Astrocyte (in vitro differentiated cells and primary cell): ENCODE results near the gene MUC5AC. TPM values are rescaled to one million over a fixed set of nuclear protein-coding genes. Genes with fewer than 3 reads are reported as not detected.

Experiments
- DNase-seq: peaks from one replicate; pipeline ENCODE4 v3.0.0-alpha.2; 2010; ENCODE audit warnings: low read depth
- FAIRE-seq: peaks from 2 replicates; lab custom pipeline; 2011; peaks lifted over from hg19 to GRCh38; lab: Jason Lieb, UNC
- H2AFZ ChIP-seq: 2 replicates; pipeline ENCODE4 v1.6.0; 2012; ENCODE audit warnings: low read depth, low read length, inconsistent platforms
- H3K27ac ChIP-seq: 2 replicates; pipeline ENCODE4 v1.5.1; 2011; ENCODE audit warnings: low read depth, low read length, inconsistent platforms
- H3K27me3 ChIP-seq: 2 replicates; pipeline ENCODE4 v1.6.0; 2011; ENCODE audit warnings: low read length, inconsistent platforms; ENCODE audit not compliant: insufficient read depth
- H3K36me3 ChIP-seq: 2 replicates; pipeline ENCODE4 v1.5.1; 2011; ENCODE audit warnings: low read length, inconsistent platforms; ENCODE audit not compliant: insufficient read depth
- H3K4me1 ChIP-seq: 2 replicates; pipeline ENCODE4 v1.5.1; 2011; ENCODE audit warnings: low read length, inconsistent platforms; ENCODE audit not compliant: insufficient read depth
- H3K4me2 ChIP-seq: 2 replicates; pipeline ENCODE4 v1.6.0; 2012; ENCODE audit warnings: low read length, inconsistent platforms
- H3K4me3 ChIP-seq: 2 replicates; pipeline ENCODE4 v1.5.1; 2011; ENCODE audit warnings: low read depth, mild to moderate bottlenecking, low read length, inconsistent platforms; ENCODE audit not compliant: insufficient read depth
- H3K79me2 ChIP-seq: 2 replicates; pipeline ENCODE4 v1.6.0; 2012; ENCODE audit warnings: mild to moderate bottlenecking, low read length, inconsistent platforms; ENCODE audit not compliant: insufficient read depth
- H3K9ac ChIP-seq: 2 replicates; pipeline ENCODE4 v1.6.0; 2012; ENCODE audit warnings: mild to moderate bottlenecking, low read length, inconsistent platforms
- H3K9me3 ChIP-seq: 2 replicates; pipeline ENCODE4 v1.5.1; 2012; ENCODE audit warnings: low read depth, mild to moderate bottlenecking, low read length, inconsistent platforms; ENCODE audit not compliant: insufficient read depth
- H4K20me1 ChIP-seq: 2 replicates; pipeline ENCODE4 v1.6.0; 2012; ENCODE audit warnings: low read length, inconsistent platforms; ENCODE audit not compliant: insufficient read depth
- H3K27ac Mint-ChIP-seq: one replicate; pipeline ENCODE4 v1.8.0; 2021; ENCODE audit warnings: mild to moderate bottlenecking, mixed read lengths; ENCODE audit not compliant: unreplicated experiment
- H3K27me3 Mint-ChIP-seq: one replicate; pipeline ENCODE4 v1.8.0; 2021; ENCODE audit warnings: low read depth, mixed read lengths; ENCODE audit not compliant: unreplicated experiment
- H3K36me3 Mint-ChIP-seq: one replicate; pipeline ENCODE4 v1.8.0; 2021; ENCODE audit warnings: low read depth, mixed read lengths; ENCODE audit not compliant: unreplicated experiment
- H3K4me1 Mint-ChIP-seq: one replicate; pipeline ENCODE4 v1.8.0; 2021; ENCODE audit warnings: low read depth, mixed read lengths; ENCODE audit not compliant: unreplicated experiment
- H3K4me3 Mint-ChIP-seq: one replicate; pipeline ENCODE4 v1.8.0; 2021; ENCODE audit warnings: mild to moderate bottlenecking, moderate library complexity, mixed read lengths; ENCODE audit not compliant: unreplicated experiment
- H3K9me3 Mint-ChIP-seq: one replicate; pipeline ENCODE4 v1.8.0; 2021; ENCODE audit warnings: mild to moderate bottlenecking, mixed read lengths; ENCODE audit not compliant: unreplicated experiment
- EZH2 ChIP-seq: IDR thresholded peaks from 2 replicates; pipeline ENCODE4 v1.6.1; 2012; ENCODE audit warnings: mild to moderate bottlenecking, low read length, inconsistent platforms; ENCODE audit not compliant: insufficient read depth
- total RNA-seq: library from RNA; stranded (reverse); gene quantifications from 2 replicates; pipeline ENCODE4 v1.2.1, GENCODE V29; 2021
- TF ChIP-seq, protein P1 (sequence below): IDR thresholded peaks from 2 replicates; pipeline ENCODE4 v1.5.1; 2011; ENCODE audit warnings: low read depth, mild to moderate bottlenecking, inconsistent platforms, low read length, moderate library complexity; ENCODE audit not compliant: insufficient read depth

The MUC5AC gene
- total RNA-seq, 1 donor from 2014 or later, result not detected

DNA sequence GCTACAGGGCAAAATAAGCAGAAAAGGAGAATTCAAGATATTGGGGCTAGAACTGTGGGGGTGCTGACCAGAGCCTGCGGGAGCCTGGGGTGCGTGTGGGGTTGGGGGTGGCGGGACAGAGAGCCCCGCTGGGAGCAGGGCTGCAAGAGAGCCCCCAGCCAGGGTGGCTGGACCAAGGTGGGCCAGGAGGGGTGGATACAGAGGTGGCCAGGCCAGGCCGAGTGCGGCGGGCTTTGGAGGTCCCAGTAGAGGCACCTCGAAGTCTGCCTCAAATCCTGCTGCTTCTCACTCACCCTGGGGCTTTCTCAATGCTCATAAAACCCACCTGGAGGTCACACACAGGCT, 48.2 kb downstream of the MUC5AC start:
- no peaks in the 10 kb centered on the region for H4K20me1 ChIP-seq
- no peaks in the 10 kb centered on the region for H3K79me2 ChIP-seq
- H3K4me2 ChIP-seq, result no peak overlapping the region
- no peaks in the 10 kb centered on the region for H3K4me1 ChIP-seq
- H3K9me3 Mint-ChIP-seq, result peaks cover 15% of the 10 kb centered on the region
- no peak overlapping the region for H3K4me3 Mint-ChIP-seq
- no peaks in the 10 kb centered on the region for H3K9me3 ChIP-seq
- H3K27ac ChIP-seq, result no peak overlapping the region
- H3K27ac Mint-ChIP-seq, result no peak overlapping the region
- H3K36me3 Mint-ChIP-seq, result peaks cover 4% of the 10 kb centered on the region
- peaks cover 25% of the 10 kb centered on the region for H3K27me3 Mint-ChIP-seq
- no peak overlapping the region for H3K4me3 ChIP-seq
- TF ChIP-seq EZH2, result no peak
- TF ChIP-seq, protein P1, sequence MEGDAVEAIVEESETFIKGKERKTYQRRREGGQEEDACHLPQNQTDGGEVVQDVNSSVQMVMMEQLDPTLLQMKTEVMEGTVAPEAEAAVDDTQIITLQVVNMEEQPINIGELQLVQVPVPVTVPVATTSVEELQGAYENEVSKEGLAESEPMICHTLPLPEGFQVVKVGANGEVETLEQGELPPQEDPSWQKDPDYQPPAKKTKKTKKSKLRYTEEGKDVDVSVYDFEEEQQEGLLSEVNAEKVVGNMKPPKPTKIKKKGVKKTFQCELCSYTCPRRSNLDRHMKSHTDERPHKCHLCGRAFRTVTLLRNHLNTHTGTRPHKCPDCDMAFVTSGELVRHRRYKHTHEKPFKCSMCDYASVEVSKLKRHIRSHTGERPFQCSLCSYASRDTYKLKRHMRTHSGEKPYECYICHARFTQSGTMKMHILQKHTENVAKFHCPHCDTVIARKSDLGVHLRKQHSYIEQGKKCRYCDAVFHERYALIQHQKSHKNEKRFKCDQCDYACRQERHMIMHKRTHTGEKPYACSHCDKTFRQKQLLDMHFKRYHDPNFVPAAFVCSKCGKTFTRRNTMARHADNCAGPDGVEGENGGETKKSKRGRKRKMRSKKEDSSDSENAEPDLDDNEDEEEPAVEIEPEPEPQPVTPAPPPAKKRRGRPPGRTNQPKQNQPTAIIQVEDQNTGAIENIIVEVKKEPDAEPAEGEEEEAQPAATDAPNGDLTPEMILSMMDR, result no peak
- no peak for DNase-seq
- no peak for FAIRE-seq
- no peaks in the 10 kb centered on the region for H3K36me3 ChIP-seq
- H2AFZ ChIP-seq, result no peak overlapping the region
- H3K27me3 ChIP-seq, result no peaks in the 10 kb centered on the region
- H3K4me1 Mint-ChIP-seq, result no peaks in the 10 kb centered on the region
- H3K9ac ChIP-seq, result no peak overlapping the region

DNA sequence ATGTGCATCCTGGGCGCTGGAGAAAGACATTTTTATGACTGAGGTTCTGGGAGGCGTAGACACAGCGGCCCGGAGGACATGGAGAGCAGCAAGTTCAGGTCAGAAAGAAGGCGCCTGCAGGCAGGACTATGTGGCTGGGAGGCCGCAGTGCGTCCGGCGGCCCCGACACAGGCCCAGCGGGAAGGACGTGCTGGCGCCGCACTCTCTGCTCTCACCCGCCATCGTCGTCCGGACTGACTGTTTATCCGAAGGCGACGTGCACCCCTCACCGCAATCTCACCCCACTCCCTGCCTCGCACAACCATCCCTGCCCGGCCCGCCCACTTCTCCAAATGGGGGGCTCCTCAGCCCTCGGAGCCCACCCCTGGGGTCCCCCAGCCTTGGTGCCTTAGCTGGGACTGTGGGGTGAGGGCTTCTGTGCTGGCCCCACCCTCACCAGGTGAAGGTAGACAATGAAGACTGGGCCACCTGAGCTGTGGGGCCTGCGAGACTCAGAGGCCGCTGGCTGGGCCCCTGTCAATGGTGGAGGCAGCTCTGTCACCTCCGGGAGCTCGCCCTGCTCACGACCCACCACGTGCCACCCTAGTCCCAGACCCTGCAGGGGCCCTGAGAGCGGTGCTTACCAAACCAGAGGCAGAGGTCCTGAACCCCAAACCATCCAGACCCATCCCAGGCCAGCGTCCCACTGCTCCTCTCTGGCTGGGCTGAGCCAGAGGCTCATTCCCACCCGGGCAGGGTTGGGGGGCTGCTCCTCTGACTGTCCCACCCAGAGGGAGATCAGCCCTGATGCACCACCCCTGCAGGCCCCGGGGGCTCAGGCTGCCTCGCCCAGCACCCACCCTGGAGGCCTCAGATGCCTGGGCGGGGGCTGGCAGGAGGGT, 48.9 kb downstream of the MUC5AC start:
- Histone ChIP-seq H3K36me3 (no peaks in the 10 kb centered on the region), H3K27me3 (peaks cover under 1% of the 10 kb centered on the region), H3K9me3 (no peaks in the 10 kb centered on the region), H4K20me1 (no peaks in the 10 kb centered on the region), H3K9ac (no peak overlapping the region), H2AFZ (no peak overlapping the region), H3K4me2 (no peak overlapping the region), H3K4me3 (no peak overlapping the region), H3K79me2 (no peaks in the 10 kb centered on the region), H3K4me1 (no peaks in the 10 kb centered on the region), H3K27ac (no peak overlapping the region)
- H3K27ac Mint-ChIP-seq, result no peak overlapping the region
- H3K4me1 Mint-ChIP-seq, result no peaks in the 10 kb centered on the region
- DNase-seq (no peak), FAIRE-seq (no peak)
- peaks cover 4% of the 10 kb centered on the region for H3K36me3 Mint-ChIP-seq
- H3K27me3 Mint-ChIP-seq, result peaks cover 32% of the 10 kb centered on the region
- TF ChIP-seq, protein P1, result no peak
- TF ChIP-seq EZH2, result no peak
- H3K9me3 Mint-ChIP-seq, result peaks cover 22% of the 10 kb centered on the region
- no peak overlapping the region for H3K4me3 Mint-ChIP-seq
